ENCODE data around the gene CDH4. TPM values are rescaled to one million over a fixed set of nuclear protein-coding genes. Genes with fewer than 3 reads are reported as not detected.

Gene CDH4
- total and polyA plus RNA-seq, 2 of the 8 experiments (the other 6 are each of a cell fraction or from before 2014, with no cell fraction given): 4.3 to 7.9 TPM

DNA sequence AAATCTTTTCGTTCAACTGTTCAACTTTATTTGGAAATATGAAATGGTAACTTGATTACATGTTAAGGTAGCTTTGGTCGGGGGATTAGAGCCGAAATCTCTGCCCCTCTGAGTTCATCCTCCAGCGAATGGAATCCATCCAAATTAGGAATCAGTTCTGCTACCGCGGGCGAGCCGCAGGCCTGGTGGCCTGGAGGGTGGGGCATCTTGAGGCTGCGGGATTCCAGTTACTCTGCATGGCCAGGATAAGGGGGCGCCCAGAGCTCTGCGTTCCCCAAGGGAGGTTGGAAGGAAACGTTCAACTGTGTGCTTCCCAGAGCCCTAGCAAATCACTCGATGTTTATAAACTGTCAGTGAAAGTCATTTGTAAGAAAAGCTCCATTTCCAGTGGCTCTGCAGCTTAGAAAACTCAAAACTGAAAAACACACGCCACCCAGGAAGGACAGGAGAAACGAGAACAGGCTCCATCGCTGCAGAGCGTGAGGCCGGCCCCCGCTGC lies 551.4 kb downstream of the CDH4 start:
- no peak overlapping the region for H3K4me3 ChIP-seq (ENCODE audit: extremely low read depth in 1 of 4, insufficient read depth in 2 of 4, low read depth in 3 of 4, low read length in 4 of 4)
- H3K9ac ChIP-seq (replicated peaks in 1 of 4; ENCODE audit: extremely low read depth in 1 of 4, low read depth in 3 of 4, low read length in 3 of 4): no peak overlapping the region
- H2BK5ac ChIP-seq (ENCODE audit: low read depth, low read length): no peak overlapping the region
- H3K79me1 ChIP-seq (ENCODE audit: low read depth, low read length): no peaks in the 10 kb centered on the region
- H3K18ac ChIP-seq (ENCODE audit: extremely low read depth, low read length): peak overlapping the region; percentile 32; the same call in 1 of the 2 replicates
- ChIA-PET CTCF (ENCODE audit: partially characterized antibody) (interaction anchor here (1.3 kb wide), 1 partner anchor 15 kb away, joined by 5 read pairs; no protein-coding TSS in a partner anchor), POLR2A (ENCODE audit: partially characterized antibody) (interaction anchor here (0.9 kb wide), 1 partner anchor 14 kb away, joined by 3 read pairs; no protein-coding TSS in a partner anchor)
- peaks cover 0 to 2% (median 0%) of the 10 kb centered on the region in 4 experiments; a peak in 2 of 7 replicates for H3K4me1 ChIP-seq (replicated peaks in 1 of 4; ENCODE audit: control insufficient read depth in 3 of 4, insufficient read depth in 4 of 4, low read length in 3 of 4)
- FAIRE-seq: no peak
- no peak overlapping the region for H3K4ac ChIP-seq (replicated peaks; ENCODE audit: insufficient read length, low read depth, low read length)
- H2AK5ac ChIP-seq (ENCODE audit: low read depth, low read length): no peak overlapping the region
- H2AFZ ChIP-seq (ENCODE audit: low read length): no peak overlapping the region
- no peak overlapping the region for H4K91ac ChIP-seq (replicated peaks; ENCODE audit: insufficient read length, low read length)
- H2BK15ac ChIP-seq (ENCODE audit: low read length): no peak overlapping the region
- no peak overlapping the region for H3K4me2 ChIP-seq (ENCODE audit: insufficient read depth in 1 of 2, low read depth in 2 of 2, low read length in 2 of 2)
- no peak overlapping the region; the same call in 1 of the 2 replicates for H4K8ac ChIP-seq (ENCODE audit: extremely low read depth, insufficient read depth, low read length)
- WGBS, 2 experiments (ENCODE audit: extremely low coverage in 1 of 2, insufficient coverage in 1 of 2, insufficient read length in 1 of 2, insufficient replicate concordance in 2 of 2, low coverage in 1 of 2, low lambda C conversion rate in 2 of 2, missing lambda C conversion rate in 1 of 2): 79% methylated on average over 19 of the region's 19 CpGs; no CpG with 5 or more reads in 1 of the 2 experiments
- H3K27me3 ChIP-seq (replicated peaks in 1 of 4; ENCODE audit: control insufficient read depth in 3 of 4, extremely low read depth in 1 of 4, insufficient read depth in 3 of 4, low read length in 3 of 4): peaks cover 0 to 5% (median 2%) of the 10 kb centered on the region in 4 experiments; a peak in 3 of 7 replicates
- no peaks in the 10 kb centered on the region for H3K36me3 ChIP-seq (ENCODE audit: control insufficient read depth in 2 of 4, insufficient read depth in 4 of 4, low read length in 3 of 4)
- H3K23me2 ChIP-seq (ENCODE audit: low read depth, low read length): no peaks in the 10 kb centered on the region
- no peaks in the 10 kb centered on the region for H3K9me3 ChIP-seq (ENCODE audit: insufficient read depth in 2 of 2, low read depth in 1 of 2, low read length in 1 of 2)
- H3K79me2 ChIP-seq (ENCODE audit: control insufficient read depth in 1 of 2, insufficient read depth in 2 of 2, low read length in 2 of 2): no peaks in the 10 kb centered on the region
- H2BK120ac ChIP-seq (replicated peaks; ENCODE audit: low read depth, low read length): no peak overlapping the region
- no peak overlapping the region for H3K23ac ChIP-seq (ENCODE audit: insufficient read length)
- no peak overlapping the region for H3K27ac ChIP-seq (ENCODE audit: low read depth, low read length)
- no peak overlapping the region for H3K14ac ChIP-seq (ENCODE audit: insufficient read length)
- H2BK20ac ChIP-seq (ENCODE audit: low read length): no peak overlapping the region
- peaks cover 0 to 4% of the 10 kb centered on the region in 2 experiments for H4K20me1 ChIP-seq (replicated peaks in 1 of 2; ENCODE audit: control insufficient read depth in 1 of 2, insufficient read depth in 2 of 2, low read length in 2 of 2)
- TF ChIP-seq MAFK (IDR thresholded peaks at IDR 0.05; ENCODE audit: low read depth, low read length) (no peak), KDM5A (IDR thresholded peaks at IDR 0.05; ENCODE audit: low read length) (no peak)
- no peak overlapping the region for H4K5ac ChIP-seq (ENCODE audit: insufficient read length, low read depth, low read length)
- H2BK12ac ChIP-seq (ENCODE audit: low read depth, low read length): no peak overlapping the region
- no peak for DNase-seq (ENCODE audit: low read depth in 1 of 2, low spot score in 2 of 2)
- H3K56ac ChIP-seq (replicated peaks; ENCODE audit: insufficient read length, low read depth, low read length): no peak overlapping the region

All from H1 (cell line).